M059J (cell line): Measurements from ENCODE around the gene RAB40B. TPM values are rescaled to one million over a fixed set of nuclear protein-coding genes. Genes with fewer than 3 reads are reported as not detected.
"Not testable (repeated sequence)": the region's sequence is repeated elsewhere in the genome, so short reads cannot be mapped to it uniquely, and the experiment has no call there.

ENCODE experiments used
- DNase-seq: peaks from one replicate; pipeline ENCODE4 v3.0.0-alpha.2; 2012; ENCODE audit warnings: low read depth
- total RNA-seq: library from RNA; depleted of rRNA; stranded (reverse); fragments of >200 nt; shearing (Covaris generic); gene quantifications from 2 replicates; pipeline ENCODE4 v1.2.3, GENCODE V29; 2014; rRNA removed

RAB40B gene, protein sequence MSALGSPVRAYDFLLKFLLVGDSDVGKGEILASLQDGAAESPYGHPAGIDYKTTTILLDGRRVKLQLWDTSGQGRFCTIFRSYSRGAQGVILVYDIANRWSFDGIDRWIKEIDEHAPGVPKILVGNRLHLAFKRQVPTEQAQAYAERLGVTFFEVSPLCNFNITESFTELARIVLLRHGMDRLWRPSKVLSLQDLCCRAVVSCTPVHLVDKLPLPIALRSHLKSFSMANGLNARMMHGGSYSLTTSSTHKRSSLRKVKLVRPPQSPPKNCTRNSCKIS
- 4.3 and 8.9 TPM in 2 replicates for total RNA-seq

DNA sequence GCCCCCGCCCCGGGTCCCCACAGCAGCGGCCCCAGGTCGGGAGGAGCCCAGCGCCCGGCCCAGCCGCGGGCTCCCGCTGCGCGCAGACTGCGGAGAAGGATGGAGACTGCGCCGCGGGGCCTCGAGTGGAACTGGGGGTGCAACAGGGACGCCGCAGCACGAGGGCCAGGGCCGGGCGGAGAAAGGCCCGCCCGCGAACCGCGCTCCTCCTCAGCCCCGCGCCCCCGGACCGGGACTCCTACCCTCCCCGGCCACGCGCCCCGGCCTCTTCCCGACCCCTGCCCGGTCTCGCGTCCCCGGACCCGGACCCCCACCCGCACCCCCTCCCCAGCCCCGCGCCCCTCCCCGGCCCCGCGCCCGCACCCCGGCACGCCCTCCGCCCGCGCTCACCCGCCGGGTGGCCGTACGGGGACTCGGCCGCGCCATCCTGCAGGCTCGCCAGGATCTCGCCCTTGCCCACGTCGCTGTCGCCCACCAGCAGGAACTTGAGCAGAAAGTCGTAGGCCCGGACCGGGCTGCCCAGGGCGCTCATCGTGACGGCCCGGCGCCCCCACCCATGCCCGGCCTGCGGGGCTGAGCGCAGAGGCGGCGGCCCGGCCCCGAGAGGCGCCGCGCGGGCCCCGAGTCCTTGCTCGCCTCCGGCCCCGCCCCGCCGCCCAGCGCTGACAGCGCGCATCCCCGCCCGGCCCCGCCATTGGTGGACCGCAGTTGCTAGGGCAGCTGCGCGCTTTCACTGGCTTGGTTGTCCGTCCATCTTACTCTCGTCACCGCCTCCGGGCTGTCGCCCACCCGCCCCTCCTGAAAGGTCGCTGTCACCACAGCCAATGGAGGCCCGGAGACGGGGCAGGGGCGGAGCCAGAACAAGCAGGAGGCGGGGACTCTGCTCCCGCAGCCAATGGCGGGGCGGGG, at the start of gene RAB40B:
Gene RAB40B (minus strand): TSS at position 634 of the 909 bp plus-strand sequence. CDS start 102 bp downstream, at position 532.
- DNase-seq: peak; percentile 96

DNA sequence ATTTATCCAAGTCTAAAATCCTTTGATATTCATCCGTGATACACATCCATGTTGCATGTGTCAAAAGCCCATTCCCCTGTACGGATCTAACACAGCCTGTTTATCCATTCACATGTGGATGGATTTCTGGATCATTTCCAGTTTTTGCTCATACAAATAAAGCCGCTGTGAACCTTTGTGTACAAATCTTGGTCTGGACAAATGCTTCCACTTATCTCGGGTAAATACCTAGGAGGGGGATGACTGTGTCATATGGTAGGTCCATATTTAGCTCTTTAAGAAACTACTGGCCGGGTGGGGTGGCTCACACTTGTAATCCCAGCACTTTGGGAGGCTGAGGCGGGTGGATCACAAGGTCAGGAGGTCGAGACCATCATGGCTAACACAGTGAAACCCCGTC, 47.0 kb upstream of the RAB40B start:
- DNase-seq: no peak

DNA sequence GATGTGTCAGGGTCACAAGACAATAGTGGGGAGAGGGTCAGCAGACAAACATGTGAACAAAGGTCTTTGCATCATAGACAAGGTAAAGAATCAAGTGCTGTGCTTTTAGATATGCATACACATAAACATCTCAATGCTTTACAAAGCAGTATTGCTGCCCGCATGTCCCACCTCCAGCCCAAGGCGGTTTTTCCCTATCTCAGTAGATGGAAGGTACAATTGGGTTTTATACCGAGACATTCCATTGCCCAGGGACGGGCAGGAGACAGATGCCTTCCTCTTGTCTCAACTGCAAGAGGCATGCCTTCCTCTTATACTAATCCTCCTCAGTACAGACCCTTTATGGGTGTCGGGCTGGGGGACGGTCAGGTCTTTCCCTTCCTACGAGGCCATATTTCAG, 46.2 kb upstream of the RAB40B start:
- DNase-seq: not testable (repeated sequence)

DNA sequence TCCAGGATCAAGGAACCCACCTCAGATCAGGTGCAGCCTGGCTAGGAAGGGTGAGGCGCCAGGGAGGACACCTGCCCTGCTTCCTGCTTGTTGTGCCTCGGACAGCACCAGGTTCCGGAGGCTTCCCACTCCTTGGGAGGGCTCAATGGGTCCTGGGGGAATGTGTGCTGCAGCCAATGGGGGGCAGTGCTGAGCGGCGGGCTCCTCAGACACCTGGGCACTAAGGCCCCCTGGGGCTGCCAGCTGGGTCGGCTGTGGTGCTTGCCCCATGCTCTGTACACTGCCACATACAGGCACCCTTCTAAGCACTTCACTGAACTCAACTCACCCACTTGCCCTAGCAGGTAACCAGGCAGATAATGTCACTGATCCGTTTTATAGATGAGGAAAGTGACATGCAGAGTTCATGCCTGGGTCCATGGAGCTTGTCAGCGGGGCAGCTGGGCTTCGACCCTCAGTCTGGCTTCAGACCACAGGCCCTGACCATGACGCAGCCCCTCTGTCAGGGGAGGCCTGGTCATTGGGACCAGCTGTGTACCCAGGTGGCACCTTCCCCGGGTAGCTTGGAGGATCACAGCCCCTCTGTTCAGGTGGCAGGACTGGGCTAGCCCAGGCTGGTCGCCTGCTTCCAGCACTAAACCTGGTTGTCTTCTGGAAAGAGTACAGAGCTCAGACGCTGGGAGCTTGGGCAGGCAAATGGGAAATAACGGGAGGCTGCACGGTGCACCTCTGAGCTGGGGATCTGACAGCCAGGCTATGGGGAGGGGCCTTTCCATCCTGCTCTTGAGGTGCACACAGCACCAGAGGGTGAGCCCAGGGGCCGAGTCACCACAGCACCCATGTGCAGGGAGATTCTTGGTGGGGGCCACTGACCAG, 45.1 kb upstream of the RAB40B start:
- no peak for DNase-seq

DNA sequence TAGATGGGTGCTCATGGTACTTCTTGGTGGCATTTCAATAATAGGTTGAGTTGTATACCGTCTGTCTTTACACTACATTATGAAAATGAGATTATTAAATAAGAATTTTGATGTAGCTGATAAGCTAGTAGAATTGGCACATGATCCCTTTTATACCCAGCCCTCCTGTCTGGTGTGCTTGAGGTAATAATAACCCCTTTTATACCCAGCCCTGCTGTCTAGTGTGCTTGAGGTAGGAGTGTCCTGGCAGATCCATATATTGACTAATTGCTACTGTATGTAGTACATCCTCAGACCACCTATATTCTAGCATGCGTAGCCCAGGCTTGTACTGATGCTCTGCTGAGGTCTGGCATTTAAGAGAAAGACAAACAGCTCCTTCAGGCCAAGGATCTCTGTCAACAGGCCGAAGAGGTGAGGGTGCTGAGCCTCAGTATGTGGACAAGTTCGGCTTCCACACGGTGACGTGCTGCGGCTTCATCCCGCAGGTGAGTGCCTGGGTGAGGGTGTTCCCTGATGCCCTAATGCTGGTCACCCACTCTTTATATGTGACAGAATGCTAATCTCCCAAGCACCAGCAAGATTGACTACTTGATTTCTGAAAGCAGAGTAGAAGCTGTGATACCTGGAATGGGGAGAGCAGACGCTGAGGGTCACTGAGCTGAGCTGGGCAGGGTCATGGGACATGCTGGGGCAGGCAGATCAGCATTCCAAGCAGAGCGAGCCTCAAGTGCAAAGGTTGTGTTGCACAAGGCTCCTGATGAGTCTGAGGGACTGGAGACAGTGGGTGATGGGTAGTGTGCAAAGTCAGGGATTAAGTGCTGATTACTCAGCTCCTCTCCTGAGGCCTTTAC, 42.6 kb upstream of the RAB40B start:
- no peak for DNase-seq

DNA sequence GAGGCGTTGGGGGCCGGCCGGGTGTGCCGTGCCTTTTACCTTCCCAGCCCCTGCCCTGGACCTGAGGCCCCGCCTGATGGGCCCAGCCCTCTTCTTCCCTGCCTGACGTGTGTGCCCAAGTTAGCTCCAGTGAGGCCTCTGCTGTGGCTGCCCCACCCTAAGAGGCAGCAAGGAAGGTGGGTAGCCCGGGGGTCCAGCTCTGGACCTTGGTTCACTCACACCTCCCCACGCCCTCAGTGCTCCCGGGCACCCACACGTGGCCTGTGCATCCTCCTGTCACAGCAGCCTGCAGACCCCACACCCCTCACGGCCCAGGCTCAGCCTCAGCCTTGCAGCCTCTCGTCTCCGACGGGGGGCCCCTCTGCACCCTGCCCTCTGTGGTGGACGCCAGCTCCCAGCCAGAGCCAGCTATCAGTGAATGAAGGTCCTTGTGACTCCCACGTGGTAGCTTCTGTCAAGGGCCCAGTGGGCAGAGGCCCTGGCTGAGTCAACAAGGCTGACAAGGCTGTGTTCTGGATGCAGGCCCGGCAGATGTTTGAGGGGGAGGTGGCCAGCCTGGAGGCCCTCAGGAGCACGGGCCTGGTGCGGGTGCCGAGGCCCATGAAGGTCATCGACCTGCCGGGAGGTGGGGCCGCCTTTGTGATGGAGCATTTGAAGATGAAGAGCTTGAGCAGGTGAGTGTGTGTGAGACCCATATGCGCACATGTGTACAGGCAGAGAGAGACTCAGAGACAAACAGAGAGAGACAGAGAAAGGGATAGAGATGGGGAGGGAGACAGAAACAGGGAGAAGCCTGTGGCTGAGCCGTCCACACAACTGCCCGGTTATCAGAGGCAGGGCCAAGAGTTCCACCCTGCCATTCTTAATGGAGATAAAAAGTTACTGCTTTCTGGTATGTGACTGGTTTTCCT, 39.7 kb upstream of the RAB40B start:
- DNase-seq: no peak

DNA sequence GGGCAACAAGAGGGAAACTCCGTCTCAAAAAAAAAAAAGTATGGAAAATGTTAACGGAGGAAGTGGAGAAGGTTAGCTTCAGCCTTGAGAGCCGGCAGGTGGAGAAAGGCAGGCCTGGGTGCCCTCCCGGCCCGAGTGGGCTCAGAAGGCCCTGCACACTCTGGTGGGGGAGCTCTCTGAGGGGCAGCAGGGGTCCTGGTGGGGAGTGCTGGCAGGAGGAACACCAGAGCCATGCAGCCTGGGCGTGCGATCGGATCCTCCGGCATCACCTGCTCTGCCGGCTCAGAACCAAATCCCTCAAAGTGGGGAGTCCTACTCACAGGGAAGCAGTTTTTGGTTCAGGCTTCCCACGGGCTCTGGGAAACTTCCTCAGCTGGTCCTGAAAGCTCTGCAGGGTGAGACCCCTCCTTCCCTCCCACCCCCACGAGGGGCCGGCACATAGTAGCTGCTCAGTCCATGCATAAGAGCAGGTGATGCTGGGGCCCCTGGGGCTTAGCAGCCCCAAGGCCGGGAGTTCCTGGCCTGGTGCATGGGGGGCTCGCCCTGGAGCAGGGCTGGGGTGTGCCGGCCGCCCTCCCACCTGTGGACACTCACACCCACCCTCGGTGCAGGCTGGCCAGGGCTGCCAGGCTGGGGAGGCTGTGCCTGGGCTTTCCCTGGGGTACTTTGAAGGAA, 38.1 kb upstream of the RAB40B start:
- no peak for DNase-seq

DNA sequence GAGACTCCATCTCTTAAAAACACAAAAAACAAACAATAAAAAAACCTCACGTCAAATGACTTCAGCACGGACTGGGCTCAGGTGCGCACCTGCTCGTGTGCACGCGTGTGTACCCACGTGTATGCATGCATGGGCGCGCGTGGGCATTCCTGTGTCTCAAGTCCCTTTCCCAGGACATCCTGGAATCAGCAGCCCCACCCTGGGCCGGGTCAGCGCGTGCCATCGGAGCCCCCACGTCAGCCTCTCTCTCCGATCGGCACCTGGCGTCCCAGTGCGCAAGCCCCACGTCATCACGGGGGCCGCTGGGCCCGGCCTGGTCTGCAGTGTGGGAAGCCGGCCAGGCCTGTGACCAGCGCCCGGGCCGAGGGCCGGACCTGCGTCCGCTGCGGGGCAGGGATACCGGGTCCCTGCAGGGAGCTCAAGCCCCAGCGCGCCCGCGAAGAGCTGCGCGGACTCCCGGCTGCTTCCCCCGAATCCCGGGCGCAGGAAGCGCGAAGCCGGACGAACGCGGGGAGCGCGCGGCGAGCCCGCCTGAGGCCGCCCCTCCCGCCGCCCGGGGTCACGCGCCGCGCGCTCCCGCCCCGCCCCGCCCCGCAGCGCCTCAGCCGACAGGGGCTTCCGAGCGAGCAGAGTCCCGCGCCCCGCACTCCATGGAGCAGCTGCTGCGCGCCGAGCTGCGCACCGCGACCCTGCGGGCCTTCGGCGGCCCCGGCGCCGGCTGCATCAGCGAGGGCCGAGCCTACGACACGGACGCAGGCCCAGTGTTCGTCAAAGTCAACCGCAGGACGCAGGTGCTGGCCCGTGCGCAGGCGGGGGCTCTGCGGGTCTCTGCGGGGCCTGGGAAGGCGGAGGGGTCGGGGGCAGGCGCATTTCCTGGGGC, 36.7 kb upstream of the RAB40B start, which contains the start of gene FN3K:
Gene FN3K (plus strand): TSS at position 629 of the 880 bp plus-strand sequence. CDS start 22 bp downstream, at position 651.
- peak; percentile 37 for DNase-seq

DNA sequence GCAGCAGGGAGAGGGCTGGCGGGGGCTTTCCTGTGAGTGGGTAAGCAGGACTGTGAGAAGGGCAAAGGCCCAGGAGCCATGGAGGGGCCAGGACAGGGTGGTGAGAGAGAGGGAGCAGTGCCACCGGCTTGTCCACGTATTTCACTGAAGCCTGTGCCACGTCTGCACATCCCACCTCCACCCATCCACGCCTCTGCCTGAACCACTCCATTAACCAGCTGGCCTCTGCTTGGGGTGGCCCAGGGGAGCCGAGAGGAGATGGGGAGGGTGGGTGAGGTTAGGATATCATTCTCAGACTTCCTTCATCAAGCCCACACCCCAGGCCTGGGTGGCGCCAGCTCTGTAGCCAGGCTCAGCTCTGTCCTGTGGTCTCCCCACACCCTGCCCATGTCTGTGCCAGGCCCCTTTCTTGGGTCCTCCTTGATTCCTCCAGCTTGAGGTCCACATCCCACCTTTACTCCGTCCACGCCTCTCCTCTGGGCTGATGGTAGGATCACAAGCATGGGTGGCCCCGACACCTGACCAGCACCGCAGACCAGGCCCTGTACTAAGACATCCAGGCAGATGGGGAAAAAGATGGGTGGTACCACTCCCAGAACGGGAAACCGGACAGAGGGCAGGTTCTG, 33.7 kb upstream of the RAB40B start:
- DNase-seq: no peak

DNA sequence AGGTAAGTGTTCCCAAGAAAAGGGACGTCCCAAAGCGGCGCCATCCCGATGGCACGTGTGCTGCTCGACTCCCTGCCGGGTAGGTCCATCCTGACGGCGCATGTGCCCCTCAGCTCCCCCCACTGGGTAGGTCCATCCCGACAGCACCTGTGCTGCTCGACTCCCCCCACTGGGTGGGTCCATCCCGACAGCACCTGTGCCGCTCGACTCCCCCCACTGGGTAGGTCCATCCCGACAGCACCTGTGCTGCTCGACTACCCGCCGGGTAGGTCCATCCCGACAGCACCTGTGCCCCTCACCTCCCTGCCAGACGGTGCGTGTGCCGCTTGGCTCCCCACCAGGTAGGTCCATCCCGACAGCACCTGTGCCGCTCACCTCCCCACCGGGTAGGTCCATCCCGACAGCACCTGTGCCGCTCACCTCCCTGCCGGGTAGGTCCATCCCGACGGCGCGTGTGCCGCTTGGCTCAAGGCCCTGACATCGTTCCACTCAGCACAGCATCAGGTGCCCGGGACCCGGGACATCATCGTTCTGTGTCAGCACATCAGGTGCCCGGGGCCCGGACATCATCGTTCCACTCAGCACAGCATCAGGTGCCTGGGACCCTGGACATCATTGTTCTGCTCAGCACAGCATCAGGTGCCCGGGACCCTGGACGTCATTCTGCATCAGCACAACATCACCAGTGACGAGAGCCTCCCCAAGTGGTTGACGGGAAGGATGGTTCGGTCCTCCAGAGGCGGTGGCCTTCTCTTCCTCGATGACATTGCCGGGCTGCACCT, 31.2 kb upstream of the RAB40B start:
- DNase-seq: no peak

DNA sequence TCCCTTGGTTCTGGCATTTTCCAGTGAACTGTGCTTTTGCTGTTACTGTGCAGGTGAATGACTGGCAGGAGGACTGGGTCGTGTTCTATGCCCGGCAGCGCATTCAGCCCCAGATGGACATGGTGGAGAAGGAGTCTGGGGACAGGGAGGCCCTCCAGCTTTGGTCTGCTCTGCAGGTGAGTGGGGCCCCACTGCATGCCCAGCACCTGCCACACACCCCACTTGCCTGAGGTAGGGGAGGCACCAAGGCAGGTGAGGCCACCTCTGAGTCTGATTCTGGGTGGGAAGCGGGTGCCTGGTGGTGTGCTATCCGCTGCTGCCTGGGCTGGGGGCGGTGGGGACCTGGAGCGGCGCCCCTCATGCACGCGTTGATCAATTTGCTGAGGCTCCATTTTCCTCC, 27.9 kb upstream of the RAB40B start:
- no peak for DNase-seq

DNA sequence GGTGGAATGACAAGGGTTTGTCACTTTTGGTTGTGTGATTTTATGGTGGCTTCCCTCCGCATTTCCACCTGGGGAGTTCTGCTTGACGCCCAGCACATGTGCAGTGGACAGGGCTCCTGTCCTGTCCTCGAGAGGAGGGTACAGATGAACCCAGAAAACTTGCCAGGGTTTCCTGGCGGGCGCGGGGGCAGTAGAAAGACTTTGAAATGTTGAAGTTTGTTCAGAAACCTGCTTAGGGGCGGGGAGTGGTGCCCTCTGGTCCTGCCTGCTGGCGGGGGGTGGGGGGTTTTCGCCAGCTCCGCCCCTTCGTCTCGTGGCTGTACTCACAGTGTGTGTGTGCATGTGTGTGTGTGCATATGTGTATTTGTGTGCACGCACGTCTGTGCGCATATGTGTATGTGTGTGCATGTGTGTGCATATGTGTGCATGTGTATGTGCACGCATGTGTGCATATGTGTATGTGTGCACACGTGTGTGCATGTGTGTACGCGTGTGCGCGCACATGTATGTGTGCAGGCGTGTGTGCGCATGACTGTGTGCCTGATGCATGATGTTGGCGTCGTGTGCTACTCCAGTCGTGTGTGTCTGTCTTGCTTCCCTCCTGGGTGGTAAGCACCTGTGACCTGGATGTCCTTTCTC, 24.8 kb upstream of the RAB40B start:
- DNase-seq: no peak

DNA sequence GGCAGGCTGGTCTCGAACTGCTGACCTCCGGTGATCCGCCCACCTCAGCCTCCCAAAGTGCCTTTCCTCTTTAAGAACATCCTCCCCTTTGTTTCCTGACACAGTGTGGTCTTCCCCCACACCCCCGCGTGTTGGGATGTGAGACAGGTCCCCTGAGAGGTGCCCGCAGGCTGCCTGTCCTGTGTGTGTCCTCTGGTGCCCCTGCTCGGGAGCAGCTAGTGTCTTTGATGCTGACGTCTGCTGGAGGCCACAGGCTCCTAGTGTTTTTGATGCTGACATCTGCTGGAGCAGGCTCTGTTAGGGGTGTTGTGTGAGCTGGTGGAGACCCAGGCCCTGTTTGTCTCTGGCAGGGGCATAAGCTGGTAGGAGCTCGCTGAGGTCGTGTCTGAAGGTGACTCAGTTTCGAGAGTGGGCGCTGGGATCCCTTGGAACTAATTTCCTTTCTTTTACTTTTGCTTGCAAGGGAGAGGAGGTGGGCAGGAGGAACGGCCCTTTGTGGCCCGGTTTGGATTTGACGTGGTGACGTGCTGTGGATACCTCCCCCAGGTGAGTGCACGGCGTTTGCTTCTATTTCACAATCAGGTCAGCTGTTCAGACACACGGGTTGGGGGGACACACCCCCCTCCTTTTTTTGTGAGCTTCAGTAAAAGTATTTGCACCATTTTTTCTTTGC, 24.0 kb upstream of the RAB40B start:
- DNase-seq: no peak

DNA sequence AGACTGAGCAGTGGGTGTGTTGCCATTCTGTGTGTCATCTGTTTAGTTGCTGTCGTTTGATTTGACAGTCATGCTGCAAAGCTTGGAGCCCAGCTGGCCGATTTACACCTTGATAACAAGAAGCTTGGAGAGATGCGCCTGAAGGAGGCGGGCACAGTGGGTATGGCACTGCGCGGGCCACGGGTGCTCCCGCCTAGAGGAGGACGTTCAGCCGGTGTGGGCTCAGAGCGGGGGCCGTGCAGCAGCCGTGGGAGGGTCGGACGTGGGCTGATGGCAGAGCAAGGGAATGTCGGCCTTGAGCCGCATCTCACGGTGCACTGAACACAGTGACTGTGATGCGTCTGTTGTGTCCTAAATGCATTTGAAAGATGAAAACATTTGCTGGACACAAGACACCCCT, 21.7 kb upstream of the RAB40B start:
- no peak for DNase-seq

DNA sequence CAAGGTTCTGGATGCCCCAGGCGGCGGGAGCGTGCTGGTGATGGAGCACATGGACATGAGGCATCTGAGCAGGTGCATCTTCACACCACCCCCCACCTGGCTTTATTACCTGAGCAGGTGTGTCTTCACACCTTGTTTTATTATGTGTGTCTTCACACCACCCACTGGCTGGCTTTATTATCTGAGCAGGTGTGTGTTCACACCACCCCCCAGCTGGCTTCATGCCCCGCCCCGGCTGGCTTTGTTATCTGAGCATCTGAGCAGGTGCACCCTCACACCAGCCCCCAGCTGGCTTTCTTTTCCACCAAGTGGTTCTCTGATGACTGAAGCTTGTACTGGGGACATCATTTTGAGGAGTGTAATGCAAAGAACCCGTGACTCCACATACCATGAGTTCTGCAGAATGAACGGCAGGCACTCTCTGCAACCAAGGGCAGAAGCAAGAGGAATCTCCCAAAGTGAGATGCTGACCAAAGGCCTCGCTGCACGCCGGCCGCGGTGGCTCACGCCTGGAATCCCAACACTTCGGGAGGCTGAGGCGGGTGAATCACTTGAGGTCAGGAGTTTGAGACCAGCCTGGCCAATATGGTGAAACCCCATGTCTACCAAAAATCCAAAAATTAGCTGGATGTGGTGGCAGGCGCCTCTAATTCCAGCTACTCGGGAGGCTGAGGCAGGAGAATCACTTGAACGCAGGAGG, 20.6 kb upstream of the RAB40B start:
- no peak for DNase-seq
